Thymus (tissue), 11 donors: ENCODE data around the gene UBE2O. TPM values are rescaled to one million over a fixed set of nuclear protein-coding genes. Genes with fewer than 3 reads are reported as not detected.
A peak's percentile ranks its signal among the peaks of the same experiment; 100 is the strongest.
"Not testable (repeated sequence)": the region's sequence is repeated elsewhere in the genome, so short reads cannot be mapped to it uniquely, and the experiment has no call there.

Experiments used
- DNase-seq, 9 donors: peaks; one replicate each; pipeline ENCODE4 v3.0.0-alpha.2; 2013; ENCODE audit warnings: low spot score in 9 of 9, low read depth in 6 of 9, missing footprints in 1 of 9
- H3K27ac ChIP-seq, 2 donors: one replicate each; pipeline ENCODE4 v1.5.1; 2013; ENCODE audit warnings: control low read depth in 1 of 2, low read depth in 1 of 2, low read length in 1 of 2, mild to moderate bottlenecking in 1 of 2, moderate library complexity in 1 of 2
- H3K27me3 ChIP-seq, 2 donors: one replicate each; pipeline ENCODE4 v1.5.1; 2013; ENCODE audit warnings: low read length in 1 of 2; ENCODE audit not compliant: control insufficient read depth in 2 of 2, insufficient read depth in 1 of 2
- H3K36me3 ChIP-seq, 2 donors: one replicate each; pipeline ENCODE4 v1.5.1; 2013; ENCODE audit warnings: low read length in 1 of 2, mild to moderate bottlenecking in 1 of 2, moderate library complexity in 1 of 2; ENCODE audit not compliant: control insufficient read depth in 2 of 2, insufficient read depth in 2 of 2
- H3K4me1 ChIP-seq, 2 donors: one replicate each; pipeline ENCODE4 v1.5.1; 2013; ENCODE audit warnings: low read length in 2 of 2; ENCODE audit not compliant: control insufficient read depth in 2 of 2, insufficient read depth in 2 of 2
- H3K4me3 ChIP-seq, 2 donors: one replicate each; pipeline ENCODE4 v1.5.1; 2013; ENCODE audit warnings: low read length in 2 of 2, control low read depth in 1 of 2, mild to moderate bottlenecking in 1 of 2
- H3K9me3 ChIP-seq, 2 donors: one replicate each; pipeline ENCODE4 v1.5.1; 2013; ENCODE audit warnings: low read length in 1 of 2, mild to moderate bottlenecking in 1 of 2; ENCODE audit not compliant: control insufficient read depth in 2 of 2, insufficient read depth in 1 of 2
- WGBS: extraction: QIAGEN DNeasy Blood & Tissue Kit; methylation state at CpG from one replicate; pipeline ENCODE4 v1.1.7; 2013; 5-methylcytosine and 5-hydroxymethylcytosine counted together
- polyA plus RNA-seq: library from polyadenylated mRNA; stranded (reverse); fragments of 200-250 nt; gene quantifications from one replicate; pipeline ENCODE4 v1.2.3, GENCODE V29; 2013
- total RNA-seq: library from RNA; stranded (reverse); fragments of 120-200 nt; gene quantifications from one replicate; pipeline ENCODE4 v1.2.4, GENCODE V29; 2013
- donor health status: healthy.

Gene UBE2O
- total and polyA plus RNA-seq, 2 donors: 8.8 to 11.1 TPM

- H3K4me3 ChIP-seq: no peak overlapping the region
- H3K9me3 ChIP-seq: no peaks in the 10 kb centered on the region
- no peaks in the 10 kb centered on the region for H3K27me3 ChIP-seq
- no peaks in the 10 kb centered on the region for H3K36me3 ChIP-seq
- peaks cover 0 to 7% of the 10 kb centered on the region in 2 donors for H3K4me1 ChIP-seq
- 81% methylated on average over 11 of the region's 11 CpGs for WGBS
- peak in 2 of 9 donors; percentile 21 to 24 for DNase-seq
- H3K27ac ChIP-seq: no peak overlapping the region
Measured at GRCh38 chr17:76368545-76368944, 84.4 kb downstream of the UBE2O start.

DNA sequence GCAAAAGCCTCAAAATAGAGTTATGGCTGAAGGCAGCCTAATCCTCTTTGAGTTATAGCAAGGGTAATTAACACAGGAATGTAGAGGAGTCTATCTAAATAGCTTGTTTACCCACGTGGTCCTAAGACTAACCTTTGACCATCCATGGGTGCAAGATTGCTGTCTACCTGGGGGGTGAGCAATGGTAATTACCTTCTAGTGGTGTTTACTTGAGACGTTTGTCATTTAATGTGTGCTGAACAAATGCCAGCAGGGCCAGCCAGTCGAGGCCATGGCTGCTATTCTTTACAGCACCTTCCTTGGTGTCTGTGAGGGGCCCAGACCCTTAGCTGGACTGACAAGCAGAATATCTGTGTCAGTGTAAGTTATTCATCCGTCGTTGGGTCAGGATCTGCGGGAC, 85.3 kb downstream of the UBE2O start:
- no peaks in the 10 kb centered on the region for H3K36me3 ChIP-seq
- no peaks in the 10 kb centered on the region for H3K27me3 ChIP-seq
- H3K4me3 ChIP-seq: no peak overlapping the region
- peaks cover 0 to 7% of the 10 kb centered on the region in 2 donors for H3K4me1 ChIP-seq
- 93% methylated on average over 6 of the region's 6 CpGs for WGBS
- H3K27ac ChIP-seq: no peak overlapping the region
- no peak for DNase-seq
- no peaks in the 10 kb centered on the region for H3K9me3 ChIP-seq

- no peaks in the 10 kb centered on the region for H3K36me3 ChIP-seq
- peaks cover 0 to 7% of the 10 kb centered on the region in 2 donors for H3K4me1 ChIP-seq
- H3K9me3 ChIP-seq: no peaks in the 10 kb centered on the region
- H3K27me3 ChIP-seq: no peaks in the 10 kb centered on the region
- no peak overlapping the region for H3K4me3 ChIP-seq
- no peak overlapping the region for H3K27ac ChIP-seq
- no peak for DNase-seq
- WGBS: 96% methylated on average over 3 of the region's 3 CpGs
Measured at GRCh38 chr17:76366247-76366646, 86.7 kb downstream of the UBE2O start.

- H3K9me3 ChIP-seq: no peaks in the 10 kb centered on the region
- DNase-seq: no peak
- H3K27me3 ChIP-seq: no peaks in the 10 kb centered on the region
- no peaks in the 10 kb centered on the region for H3K36me3 ChIP-seq
- H3K4me1 ChIP-seq: peaks cover 0 to 7% of the 10 kb centered on the region in 2 donors
- no peak overlapping the region for H3K4me3 ChIP-seq
- no peak overlapping the region for H3K27ac ChIP-seq
- 88% methylated on average over 12 of the region's 12 CpGs for WGBS
Measured at GRCh38 chr17:76365256-76365903, 87.6 kb downstream of the UBE2O start.

GRCh38 chr17:76363107-76363842, 89.7 kb downstream of the UBE2O start:
- no peaks in the 10 kb centered on the region for H3K36me3 ChIP-seq
- peaks cover 0 to 1% of the 10 kb centered on the region in 2 donors for H3K4me1 ChIP-seq
- no peak overlapping the region for H3K27ac ChIP-seq
- H3K27me3 ChIP-seq: no peaks in the 10 kb centered on the region
- no peaks in the 10 kb centered on the region for H3K9me3 ChIP-seq
- H3K4me3 ChIP-seq: no peak overlapping the region
- WGBS: 95% methylated on average over 11 of the region's 11 CpGs
- no peak for DNase-seq

- Histone ChIP-seq H3K9me3 (no peaks in the 10 kb centered on the region), H3K27ac (no peak overlapping the region), H3K4me3 (no peak overlapping the region), H3K27me3 (no peaks in the 10 kb centered on the region), H3K36me3 (no peaks in the 10 kb centered on the region), H3K4me1 (no peaks in the 10 kb centered on the region)
- DNase-seq: no peak
- WGBS: 91% methylated on average over 2 of the region's 2 CpGs
Measured at GRCh38 chr17:76360461-76360860, 92.5 kb downstream of the UBE2O start.

DNA sequence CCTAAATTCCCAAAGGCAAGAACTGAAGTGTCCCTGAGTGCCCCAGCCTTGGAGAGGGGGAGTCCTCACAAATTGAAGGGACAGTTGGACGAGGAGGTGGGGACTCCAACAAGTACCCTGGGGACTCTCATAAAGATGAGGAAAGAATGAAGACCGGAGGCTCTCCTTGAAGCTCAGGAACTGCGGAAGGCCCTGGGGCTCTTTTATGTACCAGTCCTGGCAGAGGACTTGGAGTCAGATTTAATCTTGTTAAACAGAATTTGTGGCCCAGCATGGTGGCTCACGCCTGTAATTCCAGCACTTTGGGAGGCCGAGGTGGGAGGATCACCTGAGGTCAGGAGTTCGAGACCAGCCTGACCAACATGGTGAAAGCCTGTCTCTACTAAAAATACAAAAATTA, 93.2 kb downstream of the UBE2O start:
- H3K36me3 ChIP-seq, H3K4me3 ChIP-seq, H3K27me3 ChIP-seq, H3K27ac ChIP-seq, H3K9me3 ChIP-seq, H3K4me1 ChIP-seq, DNase-seq: not testable (repeated sequence)
- WGBS: 96% methylated on average over 6 of the region's 6 CpGs

GRCh38 chr17:76359375-76359774, 93.6 kb downstream of the UBE2O start:
- H3K27me3 ChIP-seq: no peaks in the 10 kb centered on the region
- peaks cover 0 to 6% of the 10 kb centered on the region in 2 donors for H3K4me1 ChIP-seq
- no peak for DNase-seq
- no peaks in the 10 kb centered on the region for H3K9me3 ChIP-seq
- H3K4me3 ChIP-seq: no peak overlapping the region
- 94% methylated on average over 6 of the region's 6 CpGs for WGBS
- H3K27ac ChIP-seq: no peak overlapping the region
- H3K36me3 ChIP-seq: no peaks in the 10 kb centered on the region

- Histone ChIP-seq H3K9me3 (no peaks in the 10 kb centered on the region), H3K36me3 (no peaks in the 10 kb centered on the region), H3K4me3 (no peak overlapping the region), H3K4me1 (peaks cover 3 to 12% of the 10 kb centered on the region in 2 donors), H3K27me3 (peaks cover 0 to 6% of the 10 kb centered on the region in 2 donors), H3K27ac (no peak overlapping the region)
- WGBS: 93% methylated on average over 6 of the region's 6 CpGs
- no peak for DNase-seq
Measured at GRCh38 chr17:76357597-76358158, 95.3 kb downstream of the UBE2O start.
